ENCODE data around the gene KIAA0825. TPM values are rescaled to one million over a fixed set of nuclear protein-coding genes. Genes with fewer than 3 reads are reported as not detected.

KIAA0825 gene
- total and polyA plus RNA-seq, 2 of the 8 experiments (the other 6 are each of a cell fraction or from before 2014, with no cell fraction given): 0.60 to 1.0 TPM

- WGBS, 2 experiments (ENCODE audit: extremely low coverage in 1 of 2, insufficient coverage in 1 of 2, insufficient read length in 1 of 2, insufficient replicate concordance in 2 of 2, low coverage in 1 of 2, low lambda C conversion rate in 2 of 2, missing lambda C conversion rate in 1 of 2): 0% methylated on average over 1 of the region's 1 CpG; no CpG with 5 or more reads in 1 of the 2 experiments
- Histone ChIP-seq H3K9me3 (ENCODE audit: insufficient read depth in 2 of 2, low read depth in 1 of 2, low read length in 1 of 2) (no peaks in the 10 kb centered on the region), H3K23me2 (ENCODE audit: low read depth, low read length) (no peaks in the 10 kb centered on the region), H2BK5ac (ENCODE audit: low read depth, low read length) (no peak overlapping the region), H4K20me1 (replicated peaks in 1 of 2; ENCODE audit: control insufficient read depth in 1 of 2, insufficient read depth in 2 of 2, low read length in 2 of 2) (peaks cover 3 to 9% of the 10 kb centered on the region in 2 experiments), H3K9ac (replicated peaks in 1 of 4; ENCODE audit: extremely low read depth in 1 of 4, low read depth in 3 of 4, low read length in 3 of 4) (peak overlapping the region in 1 of 4 experiments; percentile 8; a peak in 1 of 7 replicates), H3K4ac (replicated peaks; ENCODE audit: insufficient read length, low read depth, low read length) (no peak overlapping the region), H3K14ac (ENCODE audit: insufficient read length) (no peak overlapping the region), H3K56ac (replicated peaks; ENCODE audit: insufficient read length, low read depth, low read length) (no peak overlapping the region), H2AFZ (ENCODE audit: low read length) (no peak overlapping the region), H3K4me2 (ENCODE audit: insufficient read depth in 1 of 2, low read depth in 2 of 2, low read length in 2 of 2) (no peak overlapping the region), H2BK12ac (ENCODE audit: low read depth, low read length) (no peak overlapping the region), H3K27ac (ENCODE audit: low read depth, low read length) (no peak overlapping the region), H3K79me2 (ENCODE audit: control insufficient read depth in 1 of 2, insufficient read depth in 2 of 2, low read length in 2 of 2) (peaks cover 0 to 23% of the 10 kb centered on the region in 2 experiments; a peak in 1 of 4 replicates), H4K5ac (ENCODE audit: insufficient read length, low read depth, low read length) (no peak overlapping the region), H4K91ac (replicated peaks; ENCODE audit: insufficient read length, low read length) (no peak overlapping the region), H3K18ac (ENCODE audit: extremely low read depth, low read length) (no peak overlapping the region), H3K23ac (ENCODE audit: insufficient read length) (no peak overlapping the region), H2BK15ac (ENCODE audit: low read length) (no peak overlapping the region), H3K79me1 (ENCODE audit: low read depth, low read length) (peaks cover 6% of the 10 kb centered on the region), H3K4me3 (ENCODE audit: extremely low read depth in 1 of 4, insufficient read depth in 2 of 4, low read depth in 3 of 4, low read length in 4 of 4) (no peak overlapping the region), H3K27me3 (replicated peaks in 1 of 4; ENCODE audit: control insufficient read depth in 3 of 4, extremely low read depth in 1 of 4, insufficient read depth in 3 of 4, low read length in 3 of 4) (no peaks in the 10 kb centered on the region), H3K4me1 (replicated peaks in 1 of 4; ENCODE audit: control insufficient read depth in 3 of 4, insufficient read depth in 4 of 4, low read length in 3 of 4) (peaks cover 0 to 3% (median 0%) of the 10 kb centered on the region in 4 experiments; a peak in 1 of 7 replicates), H2BK20ac (ENCODE audit: low read length) (no peak overlapping the region), H2AK5ac (ENCODE audit: low read depth, low read length) (no peak overlapping the region), H2BK120ac (replicated peaks; ENCODE audit: low read depth, low read length) (no peak overlapping the region), H4K8ac (ENCODE audit: extremely low read depth, insufficient read depth, low read length) (no peak overlapping the region), H3K36me3 (ENCODE audit: control insufficient read depth in 2 of 4, insufficient read depth in 4 of 4, low read length in 3 of 4) (no peaks in the 10 kb centered on the region; a peak in 1 of 8 replicates)
- CTCF ChIA-PET (ENCODE audit: partially characterized antibody): interaction anchor here (1.3 kb wide), 1 partner anchor 369 kb away, joined by 3 read pairs; no protein-coding TSS in a partner anchor
- FAIRE-seq: no peak
- no peak for DNase-seq (ENCODE audit: low read depth in 1 of 2, low spot score in 2 of 2)
- POLR2A ChIA-PET (ENCODE audit: partially characterized antibody): no interaction called here
- TF ChIP-seq ZNF274 (IDR thresholded peaks at IDR 0.05; ENCODE audit: borderline replicate concordance, extremely low read depth, low read length): no peak
- no peak for TF ChIP-seq CREB1 (IDR thresholded peaks at IDR 0.05)
- TF ChIP-seq SIRT6 (IDR thresholded peaks at IDR 0.05; ENCODE audit: low read length): no peak
Measured at GRCh38 chr5:94212476-94212875, 405.9 kb downstream of the KIAA0825 start.
